Erythroblast (primary cell): ENCODE results near the gene USP22.

Experiments used
- GATA1 ChIP-seq: IDR thresholded peaks from 2 replicates; pipeline ENCODE4 v1.6.1; 2011; ENCODE audit warnings: low read depth, mild to moderate bottlenecking, control low read depth, low read length, moderate library complexity
- POLR2A ChIP-seq: IDR thresholded peaks from 2 replicates; pipeline ENCODE4 v1.6.1; 2011; ENCODE audit warnings: mild to moderate bottlenecking, low read length

DNA sequence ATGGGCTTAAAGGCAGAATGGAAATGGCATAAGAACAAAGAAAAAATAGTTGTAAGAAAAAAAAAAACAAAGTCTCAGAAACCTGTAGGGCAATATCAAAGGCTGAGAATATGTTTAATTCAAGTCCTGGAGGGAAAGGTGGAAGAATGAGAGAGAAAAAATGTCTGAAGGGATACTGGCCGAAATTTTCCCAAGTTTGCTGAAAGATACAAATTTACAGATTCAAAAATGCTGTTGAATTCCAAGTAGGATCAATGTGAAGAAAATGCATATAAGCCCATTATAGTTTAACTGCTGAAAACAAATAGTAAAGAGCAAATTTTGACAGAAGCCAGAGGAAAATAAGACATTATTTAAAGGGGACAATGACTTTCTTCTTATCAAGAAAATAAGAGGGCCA is 6.6 kb upstream of the USP22 start:
- TF ChIP-seq POLR2A: no peak
- TF ChIP-seq GATA1: no peak
